HG03108 (cell line): ENCODE results near the gene TFG.

Source experiments
- ATAC-seq: cut with Tn5 transposase; IDR thresholded peaks from one replicate; pipeline ENCODE4 v1.9.1; 2021; ENCODE audit warnings: moderate library complexity; ENCODE audit not compliant: unreplicated experiment

Gene TFG

GRCh38 chr3:100703865-100704264 lies 5.4 kb upstream of the TFG start:
- ATAC-seq: no peak

GRCh38 chr3:100706365-100706764 lies 2.9 kb upstream of the TFG start:
- ATAC-seq: no peak

- ATAC-seq: no peak
These were observed 678 bp upstream of the TFG start for GRCh38 chr3:100708644-100708988.

- no peak for ATAC-seq
These were observed 557 bp downstream of the TFG start for GRCh38 chr3:100709842-100710260.

GRCh38 chr3:100710261-100710968 lies 1.1 kb downstream of the TFG start:
- peak; percentile 26 for ATAC-seq

GRCh38 chr3:100715176-100715575 lies 5.9 kb downstream of the TFG start:
- ATAC-seq: no peak

- ATAC-seq: no peak
These were observed 7.8 kb downstream of the TFG start for GRCh38 chr3:100717063-100717462.

- ATAC-seq: no peak
These were observed 8.6 kb downstream of the TFG start for GRCh38 chr3:100717637-100718487.

- ATAC-seq: no peak
These were observed 9.8 kb downstream of the TFG start for GRCh38 chr3:100719136-100719535.

- ATAC-seq: no peak
These were observed 11.1 kb downstream of the TFG start for GRCh38 chr3:100720426-100720825.

- no peak for ATAC-seq
These were observed 16.7 kb downstream of the TFG start for GRCh38 chr3:100725935-100726513.

GRCh38 chr3:100726706-100727105 lies 17.4 kb downstream of the TFG start:
- no peak for ATAC-seq

GRCh38 chr3:100730524-100730923 lies 21.2 kb downstream of the TFG start:
- peak; percentile 59 for ATAC-seq

GRCh38 chr3:100732435-100732834 lies 23.1 kb downstream of the TFG start:
- ATAC-seq: no peak

GRCh38 chr3:100737334-100737733 lies 28.0 kb downstream of the TFG start:
- no peak for ATAC-seq

GRCh38 chr3:100740207-100740606 lies 30.9 kb downstream of the TFG start:
- ATAC-seq: no peak

GRCh38 chr3:100743535-100743934 lies 34.2 kb downstream of the TFG start:
- ATAC-seq: no peak

- ATAC-seq: no peak
These were observed 35.4 kb downstream of the TFG start for GRCh38 chr3:100744671-100745070.

- ATAC-seq: no peak
These were observed 36.3 kb downstream of the TFG start for GRCh38 chr3:100745617-100746016.

- ATAC-seq: no peak
These were observed 36.8 kb downstream of the TFG start for GRCh38 chr3:100746092-100746491.

GRCh38 chr3:100748220-100748619 lies 38.9 kb downstream of the TFG start:
- no peak for ATAC-seq

- ATAC-seq: no peak
These were observed 39.7 kb downstream of the TFG start for GRCh38 chr3:100748967-100749366.
